ENCODE measurements around the gene EHD4.

DNA sequence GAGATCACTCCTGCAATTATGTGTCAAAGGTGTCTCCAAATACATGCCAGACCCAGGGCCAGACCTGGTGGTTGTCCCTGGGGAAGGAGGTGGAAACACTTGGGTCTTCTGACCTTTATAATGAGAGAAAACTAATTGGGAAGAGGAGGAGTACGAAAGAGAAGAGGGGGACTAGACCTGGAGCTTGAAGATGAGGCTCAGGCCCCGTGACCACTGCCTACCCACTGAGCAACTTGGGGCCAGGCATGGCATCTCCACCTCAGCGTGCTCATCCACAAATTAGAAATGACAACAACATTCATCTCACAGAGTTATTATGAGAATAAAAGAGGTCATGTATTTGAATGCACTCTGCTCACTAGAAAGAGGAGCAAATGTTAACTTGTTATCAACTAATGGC is 59.1 kb downstream of the EHD4 start:
- TF ChIP-seq POLR2AphosphoS5 (IDR thresholded peaks at IDR 0.05) (no peak), POLR2A (IDR thresholded peaks at IDR 0.05) (no peak)
- TF ChIP-seq, protein P1, sequence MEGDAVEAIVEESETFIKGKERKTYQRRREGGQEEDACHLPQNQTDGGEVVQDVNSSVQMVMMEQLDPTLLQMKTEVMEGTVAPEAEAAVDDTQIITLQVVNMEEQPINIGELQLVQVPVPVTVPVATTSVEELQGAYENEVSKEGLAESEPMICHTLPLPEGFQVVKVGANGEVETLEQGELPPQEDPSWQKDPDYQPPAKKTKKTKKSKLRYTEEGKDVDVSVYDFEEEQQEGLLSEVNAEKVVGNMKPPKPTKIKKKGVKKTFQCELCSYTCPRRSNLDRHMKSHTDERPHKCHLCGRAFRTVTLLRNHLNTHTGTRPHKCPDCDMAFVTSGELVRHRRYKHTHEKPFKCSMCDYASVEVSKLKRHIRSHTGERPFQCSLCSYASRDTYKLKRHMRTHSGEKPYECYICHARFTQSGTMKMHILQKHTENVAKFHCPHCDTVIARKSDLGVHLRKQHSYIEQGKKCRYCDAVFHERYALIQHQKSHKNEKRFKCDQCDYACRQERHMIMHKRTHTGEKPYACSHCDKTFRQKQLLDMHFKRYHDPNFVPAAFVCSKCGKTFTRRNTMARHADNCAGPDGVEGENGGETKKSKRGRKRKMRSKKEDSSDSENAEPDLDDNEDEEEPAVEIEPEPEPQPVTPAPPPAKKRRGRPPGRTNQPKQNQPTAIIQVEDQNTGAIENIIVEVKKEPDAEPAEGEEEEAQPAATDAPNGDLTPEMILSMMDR (IDR thresholded peaks at IDR 0.05), result no peak
